Activated CD8-positive, alpha-beta T cell treated with anti-CD3 and anti-CD28 coated beads for 36 hours (primary cell): Measurements from ENCODE around the gene MYLK4. TPM values are rescaled to one million over a fixed set of nuclear protein-coding genes. Genes with fewer than 3 reads are reported as not detected.

Experiments used
- ATAC-seq: fragments of 200-7000 bp; cut with Tn5 transposase; one replicate; pipeline ENCODE4 v1.10.0; 2021; ENCODE audit warnings: mild to moderate bottlenecking, moderate library complexity
- CTCF ChIA-PET: fragments of 350-600 bp; sonication (Branson Sonifier 250); formaldehyde crosslinking; loops from one replicate; lab custom pipeline; 2021; ENCODE audit warnings: antibody characterized with exemption; lab: Charles Lee
- POLR2A ChIA-PET: fragments of 350-600 bp; sonication (Branson Sonifier 250); formaldehyde crosslinking; loops from one replicate; lab custom pipeline; 2021; ENCODE audit warnings: antibody characterized with exemption; lab: Charles Lee
- DNase-seq: peaks from one replicate; pipeline ENCODE4 v3.0.0-alpha.2; 2020
- H3K27ac Mint-ChIP-seq: one replicate; pipeline ENCODE4 v1.8.0; 2021; ENCODE audit warnings: mild to moderate bottlenecking, mixed read lengths
- H3K27me3 Mint-ChIP-seq: one replicate; pipeline ENCODE4 v1.8.0; 2021; ENCODE audit warnings: mixed read lengths
- H3K36me3 Mint-ChIP-seq: one replicate; pipeline ENCODE4 v1.8.0; 2021; ENCODE audit warnings: low read depth, mixed read lengths
- H3K4me1 Mint-ChIP-seq: one replicate; pipeline ENCODE4 v1.8.0; 2021; ENCODE audit warnings: low read depth, mixed read lengths
- H3K4me3 Mint-ChIP-seq: one replicate; pipeline ENCODE4 v1.8.0; 2021; ENCODE audit warnings: mild to moderate bottlenecking, moderate library complexity, mixed read lengths
- H3K9me3 Mint-ChIP-seq: one replicate; pipeline ENCODE4 v1.8.0; 2021; ENCODE audit warnings: mixed read lengths
- CTCF ChIP-seq: fragments of 200-600 bp; IDR thresholded peaks from one replicate; pipeline ENCODE4 v1.8.0; 2022; ENCODE audit warnings: antibody characterized with exemption, mild to moderate bottlenecking
- intact Hi-C: fragments of 100-400 bp; cut with micrococcal nuclease; formaldehyde crosslinking; loops from one replicate; pipeline ENCODE4 v1.10.0; 2022
- total RNA-seq, 2 experiments: library from RNA; stranded (reverse); gene quantifications; one replicate each; pipeline ENCODE4 v1.2.3, GENCODE V29; 2021

MYLK4 gene
- total RNA-seq, 2 experiments from 2014 or later, result 0.09 to 0.11 TPM

- Mint-ChIP-seq H3K9me3 (no peaks in the 10 kb centered on the region), H3K27me3 (peaks cover 4% of the 10 kb centered on the region), H3K27ac (no peak overlapping the region), H3K4me1 (peaks cover 9% of the 10 kb centered on the region), H3K4me3 (no peak overlapping the region), H3K36me3 (no peaks in the 10 kb centered on the region)
- DNase-seq, result no peak
- TF ChIP-seq CTCF, result no peak
- ChIA-PET POLR2A (no interaction called here), CTCF (interaction anchor here (11.1 kb wide), 1 partner anchor 18 kb away, joined by 224 read pairs; the partner anchor contains the start of gene MYLK4)
- ATAC-seq, result no peak
- intact Hi-C loops, result no loop called here
Observed at GRCh38 chr6:2734488-2735166, 16.1 kb downstream of the MYLK4 start.

GRCh38 chr6:2733736-2734480 is 16.8 kb downstream of the MYLK4 start:
- ATAC-seq, result no peak
- TF ChIP-seq CTCF, result no peak
- intact Hi-C loops, result no loop called here
- Mint-ChIP-seq H3K4me3 (no peak overlapping the region), H3K36me3 (no peaks in the 10 kb centered on the region), H3K27ac (no peak overlapping the region), H3K9me3 (no peaks in the 10 kb centered on the region), H3K4me1 (peaks cover 9% of the 10 kb centered on the region), H3K27me3 (peaks cover 4% of the 10 kb centered on the region)
- POLR2A ChIA-PET, result no interaction called here
- DNase-seq, result no peak
- CTCF ChIA-PET, result interaction anchor here (0.9 to 11.1 kb wide), 6 partner anchors 19 to 189 kb away, joined by 3 to 224 read pairs (median 4); partner anchors contain the start of gene MYLK4

DNA sequence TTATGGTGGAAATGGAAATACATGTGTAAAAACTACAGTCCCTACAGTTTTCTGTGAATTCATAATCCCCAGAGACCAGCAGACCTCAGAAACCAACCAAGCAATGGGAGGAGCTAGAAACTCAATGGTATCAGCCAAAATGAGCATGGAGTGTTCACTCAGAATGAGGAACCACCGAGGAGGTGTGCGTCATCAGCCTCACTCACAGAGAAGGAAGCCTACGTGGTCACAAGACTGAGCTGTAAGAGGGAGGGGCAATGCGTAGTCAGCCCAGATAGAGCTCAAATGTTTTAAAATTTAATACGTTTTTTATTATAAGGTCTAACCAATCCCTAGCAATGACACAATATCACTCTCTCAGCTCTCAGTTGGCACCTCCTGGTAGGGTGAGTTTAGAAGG is 17.4 kb downstream of the MYLK4 start:
- Mint-ChIP-seq H3K9me3 (no peaks in the 10 kb centered on the region), H3K27ac (no peak overlapping the region), H3K36me3 (no peaks in the 10 kb centered on the region), H3K4me1 (peaks cover 6% of the 10 kb centered on the region), H3K27me3 (peaks cover 4% of the 10 kb centered on the region), H3K4me3 (no peak overlapping the region)
- DNase-seq (peak; percentile 79), ATAC-seq (peak; percentile 99)
- no peak for TF ChIP-seq CTCF
- intact Hi-C loops, result no loop called here
- ChIA-PET CTCF (interaction anchor here (0.9 to 11.1 kb wide), 6 partner anchors 19 to 188 kb away, joined by 3 to 224 read pairs (median 4); partner anchors contain the start of gene MYLK4), POLR2A (no interaction called here)

DNA sequence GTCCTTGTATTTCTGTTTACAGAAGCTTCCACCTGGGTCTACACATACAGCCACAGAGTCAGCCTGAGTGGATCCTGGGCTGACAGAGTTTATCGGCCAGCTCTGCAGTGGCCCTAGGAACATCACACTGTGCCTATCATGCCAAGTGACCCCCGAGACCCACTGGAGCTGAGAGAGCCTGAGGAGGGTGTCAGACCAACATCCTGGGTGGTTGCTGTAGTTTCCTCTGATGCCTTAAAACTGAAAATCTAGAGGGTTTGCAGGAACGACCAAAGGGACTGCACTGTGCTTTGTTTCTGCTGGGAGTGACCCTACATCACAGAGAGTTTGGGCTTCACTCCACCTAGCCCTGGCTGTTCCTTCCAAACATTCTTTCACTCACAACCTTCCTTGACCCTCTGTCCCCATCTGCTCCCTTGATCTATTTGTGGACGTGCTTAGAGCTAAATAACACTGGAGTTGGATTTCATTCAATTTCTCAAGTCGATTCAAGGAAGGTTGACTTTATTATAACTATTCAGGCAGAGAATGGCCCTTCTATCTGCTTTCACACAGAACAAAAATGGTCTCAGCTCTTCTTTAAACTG is 18.1 kb downstream of the MYLK4 start:
- no peak for TF ChIP-seq CTCF
- Mint-ChIP-seq H3K27ac (no peak overlapping the region), H3K36me3 (no peaks in the 10 kb centered on the region), H3K4me3 (no peak overlapping the region), H3K4me1 (peaks cover 4% of the 10 kb centered on the region), H3K27me3 (peaks cover 4% of the 10 kb centered on the region), H3K9me3 (no peaks in the 10 kb centered on the region)
- DNase-seq (no peak), ATAC-seq (no peak)
- CTCF ChIA-PET, result interaction anchor here (1.1 to 11.1 kb wide), 5 partner anchors 20 to 188 kb away, joined by 3 to 224 read pairs (median 4); partner anchors contain the start of gene MYLK4
- POLR2A ChIA-PET, result no interaction called here
- intact Hi-C loops, result no loop called here
